ENCODE measurements around the gene DEUP1.
"Not testable (repeated sequence)": the region's sequence is repeated elsewhere in the genome, so short reads cannot be mapped to it uniquely, and the experiment has no call there.

The DEUP1 gene

GRCh38 chr11:93330446-93330984 lies at the start of gene DEUP1:
Gene DEUP1, plus strand, starts transcription at chr11:93330742. Its CDS starts 1,518 bp downstream, at chr11:93332260.
- DNase-seq (ENCODE audit: low read depth in 2 of 2) = no peak

GRCh38 chr11:93285430-93285829 lies 45.1 kb upstream of the DEUP1 start:
- no peak for DNase-seq (ENCODE audit: low read depth in 2 of 2)

- DNase-seq (ENCODE audit: low read depth in 2 of 2) = no peak
Measured at GRCh38 chr11:93287434-93287833, 43.1 kb upstream of the DEUP1 start.

GRCh38 chr11:93288079-93288478 lies 42.5 kb upstream of the DEUP1 start:
- no peak for DNase-seq (ENCODE audit: low read depth in 2 of 2)

- no peak for DNase-seq (ENCODE audit: low read depth in 2 of 2)
Measured at GRCh38 chr11:93288767-93289166, 41.8 kb upstream of the DEUP1 start.

- no peak for DNase-seq (ENCODE audit: low read depth in 2 of 2)
Measured at GRCh38 chr11:93289782-93290463, 40.6 kb upstream of the DEUP1 start.

- DNase-seq (ENCODE audit: low read depth in 2 of 2) = no peak
Measured at GRCh38 chr11:93291110-93291509, 39.4 kb upstream of the DEUP1 start.

- DNase-seq (ENCODE audit: low read depth in 2 of 2) = no peak
Measured at GRCh38 chr11:93291898-93292297, 38.6 kb upstream of the DEUP1 start.

GRCh38 chr11:93295921-93296575 lies 34.5 kb upstream of the DEUP1 start:
- DNase-seq (ENCODE audit: low read depth in 2 of 2) = no peak

- DNase-seq (ENCODE audit: low read depth in 2 of 2) = no peak
Measured at GRCh38 chr11:93303689-93304088, 26.9 kb upstream of the DEUP1 start.

GRCh38 chr11:93314399-93314798 lies 16.1 kb upstream of the DEUP1 start:
- DNase-seq (ENCODE audit: low read depth in 2 of 2) = not testable (repeated sequence)

GRCh38 chr11:93319224-93319839 lies 11.2 kb upstream of the DEUP1 start:
- no peak for DNase-seq (ENCODE audit: low read depth in 2 of 2)

GRCh38 chr11:93320230-93320629 lies 10.3 kb upstream of the DEUP1 start:
- DNase-seq (ENCODE audit: low read depth in 2 of 2) = no peak

- DNase-seq (ENCODE audit: low read depth in 2 of 2) = no peak
Measured at GRCh38 chr11:93322207-93322606, 8.3 kb upstream of the DEUP1 start.

GRCh38 chr11:93323747-93324146 lies 6.8 kb upstream of the DEUP1 start:
- DNase-seq (ENCODE audit: low read depth in 2 of 2) = no peak

GRCh38 chr11:93324500-93324899 lies 6.0 kb upstream of the DEUP1 start:
- no peak for DNase-seq (ENCODE audit: low read depth in 2 of 2)

GRCh38 chr11:93326681-93327080 lies 3.9 kb upstream of the DEUP1 start:
- DNase-seq (ENCODE audit: low read depth in 2 of 2) = no peak

- DNase-seq (ENCODE audit: low read depth in 2 of 2) = no peak
Measured at GRCh38 chr11:93329936-93330445, 551 bp upstream of the DEUP1 start.

GRCh38 chr11:93340223-93340622 lies 9.7 kb downstream of the DEUP1 start:
- no peak for DNase-seq (ENCODE audit: low read depth in 2 of 2)

- no peak for DNase-seq (ENCODE audit: low read depth in 2 of 2)
Measured at GRCh38 chr11:93344855-93345333, 14.4 kb downstream of the DEUP1 start.

- DNase-seq (ENCODE audit: low read depth in 2 of 2) = no peak
Measured at GRCh38 chr11:93348930-93349329, 18.4 kb downstream of the DEUP1 start.

GRCh38 chr11:93350835-93351234 lies 20.3 kb downstream of the DEUP1 start:
- DNase-seq (ENCODE audit: low read depth in 2 of 2) = no peak
